ENCODE results near the gene TSGA10IP. TPM values are rescaled to one million over a fixed set of nuclear protein-coding genes. Genes with fewer than 3 reads are reported as not detected.

Gene TSGA10IP
- total and polyA plus RNA-seq, 12 donors, result 0.03 to 0.33 (median 0.28) TPM; not detected in 8

DNA sequence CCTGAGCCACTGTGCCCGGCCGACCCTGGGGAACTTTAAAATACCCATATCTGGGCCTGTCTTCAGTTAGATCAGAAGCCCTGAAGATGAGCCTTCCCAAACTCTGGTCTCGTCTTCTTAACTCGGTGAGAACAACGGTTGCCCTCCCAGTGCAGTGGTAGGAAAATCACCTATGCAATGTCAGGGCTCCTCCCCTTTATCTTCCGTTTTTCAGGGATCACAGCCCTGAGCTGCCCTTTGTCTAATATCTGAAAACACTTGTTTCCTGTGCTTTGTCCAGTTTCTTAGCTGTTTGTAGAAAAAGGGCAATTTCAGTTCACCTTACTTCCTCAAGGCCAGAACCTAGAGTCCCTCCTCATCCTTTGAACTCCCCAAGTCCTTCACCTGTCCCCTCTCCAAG lies 16.6 kb upstream of the TSGA10IP start:
- Histone ChIP-seq H3K9me3 (replicated peaks in 1 of 3) (no peaks in the 10 kb centered on the region), H3K4me1 (replicated peaks in 1 of 2) (no peaks in the 10 kb centered on the region), H3K27ac (no peak overlapping the region), H3K27me3 (no peaks in the 10 kb centered on the region), H3K36me3 (replicated peaks in 1 of 2) (no peaks in the 10 kb centered on the region), H3K4me3 (no peak overlapping the region)
- no peak for DNase-seq
- intact Hi-C loops (cut with DNase I), result no loop called here
- TF ChIP-seq POLR2A (IDR thresholded peaks at IDR 0.05), result no peak
- TF ChIP-seq, protein P1, sequence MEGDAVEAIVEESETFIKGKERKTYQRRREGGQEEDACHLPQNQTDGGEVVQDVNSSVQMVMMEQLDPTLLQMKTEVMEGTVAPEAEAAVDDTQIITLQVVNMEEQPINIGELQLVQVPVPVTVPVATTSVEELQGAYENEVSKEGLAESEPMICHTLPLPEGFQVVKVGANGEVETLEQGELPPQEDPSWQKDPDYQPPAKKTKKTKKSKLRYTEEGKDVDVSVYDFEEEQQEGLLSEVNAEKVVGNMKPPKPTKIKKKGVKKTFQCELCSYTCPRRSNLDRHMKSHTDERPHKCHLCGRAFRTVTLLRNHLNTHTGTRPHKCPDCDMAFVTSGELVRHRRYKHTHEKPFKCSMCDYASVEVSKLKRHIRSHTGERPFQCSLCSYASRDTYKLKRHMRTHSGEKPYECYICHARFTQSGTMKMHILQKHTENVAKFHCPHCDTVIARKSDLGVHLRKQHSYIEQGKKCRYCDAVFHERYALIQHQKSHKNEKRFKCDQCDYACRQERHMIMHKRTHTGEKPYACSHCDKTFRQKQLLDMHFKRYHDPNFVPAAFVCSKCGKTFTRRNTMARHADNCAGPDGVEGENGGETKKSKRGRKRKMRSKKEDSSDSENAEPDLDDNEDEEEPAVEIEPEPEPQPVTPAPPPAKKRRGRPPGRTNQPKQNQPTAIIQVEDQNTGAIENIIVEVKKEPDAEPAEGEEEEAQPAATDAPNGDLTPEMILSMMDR (IDR thresholded peaks at IDR 0.05), result no peak
- WGBS, 4 donors, result 54 to 80% (median 73%) methylated on average over 5 to 6 of the region's 6 CpGs

DNA sequence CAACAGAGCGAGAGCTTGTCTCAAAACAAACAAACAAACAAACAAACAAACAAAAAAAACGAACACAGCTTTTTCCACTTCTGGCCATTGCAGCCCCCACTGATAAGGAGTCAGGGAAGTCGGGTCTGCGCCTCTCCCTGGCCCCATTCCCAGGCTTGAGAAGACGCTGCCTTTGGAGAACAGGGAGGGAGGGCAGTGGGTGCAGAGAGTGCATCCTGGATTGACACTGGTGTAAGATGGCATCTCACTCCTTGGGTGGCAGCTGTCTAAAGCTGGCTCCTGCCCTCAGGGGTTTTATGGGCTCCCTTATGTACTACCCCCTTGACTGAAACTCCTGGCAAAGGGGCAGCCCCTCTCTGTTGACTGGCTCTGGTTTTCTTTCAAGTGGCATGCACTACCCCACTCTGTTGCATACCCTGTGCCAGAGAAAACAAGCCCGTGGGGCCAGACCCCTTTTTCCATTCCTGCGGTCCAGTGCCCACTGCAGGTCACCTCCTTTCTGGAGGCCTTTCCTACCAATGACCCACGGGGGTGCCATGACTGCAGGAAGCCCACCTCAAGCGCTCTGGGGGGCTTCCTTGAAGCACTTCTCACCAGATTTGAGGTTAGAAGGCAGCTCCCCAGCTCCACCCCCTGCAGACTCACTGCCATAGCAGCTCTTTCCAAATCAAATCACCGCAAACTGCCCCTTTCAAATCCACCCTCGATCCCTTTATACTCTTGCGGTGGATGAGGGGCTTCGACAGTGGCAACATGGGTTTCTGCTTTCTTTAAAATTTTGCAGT lies 13.3 kb upstream of the TSGA10IP start:
- no peak overlapping the region for H3K4me3 ChIP-seq
- DNase-seq, result no peak
- no peaks in the 10 kb centered on the region for H3K9me3 ChIP-seq (replicated peaks in 1 of 3)
- no peak overlapping the region for H3K27ac ChIP-seq
- H3K27me3 ChIP-seq, result no peaks in the 10 kb centered on the region
- intact Hi-C loops (cut with DNase I), result no loop called here
- 61 to 67% (median 63%) methylated on average over 13 of the region's 13 CpGs for WGBS, 4 donors
- no peaks in the 10 kb centered on the region for H3K36me3 ChIP-seq (replicated peaks in 1 of 2)
- H3K4me1 ChIP-seq (replicated peaks in 1 of 2), result no peaks in the 10 kb centered on the region
- TF ChIP-seq, protein P1 (IDR thresholded peaks at IDR 0.05), result no peak
- TF ChIP-seq POLR2A (IDR thresholded peaks at IDR 0.05), result no peak

DNA sequence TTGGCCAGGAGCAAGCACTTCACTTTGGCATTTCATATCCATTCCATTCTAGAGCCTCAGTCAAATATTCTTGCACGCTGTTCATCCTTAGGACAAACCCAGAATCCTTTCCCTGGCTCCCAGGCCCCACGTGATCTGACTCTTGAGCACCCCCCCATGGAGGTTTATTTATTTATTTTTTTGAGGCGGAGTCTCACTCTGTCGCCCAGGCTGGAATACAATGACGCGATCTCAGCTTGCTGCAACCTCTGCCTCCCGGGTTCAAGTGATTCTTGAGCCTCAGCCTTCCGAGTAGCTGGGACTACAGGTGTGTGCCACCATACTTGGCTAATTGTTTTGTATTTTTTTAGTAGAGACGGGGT lies 12.7 kb upstream of the TSGA10IP start:
- no peak for TF ChIP-seq POLR2A (IDR thresholded peaks at IDR 0.05)
- Histone ChIP-seq H3K27me3 (no peaks in the 10 kb centered on the region), H3K36me3 (replicated peaks in 1 of 2) (no peaks in the 10 kb centered on the region), H3K4me1 (replicated peaks in 1 of 2) (no peaks in the 10 kb centered on the region), H3K9me3 (replicated peaks in 1 of 3) (no peaks in the 10 kb centered on the region), H3K27ac (no peak overlapping the region), H3K4me3 (no peak overlapping the region)
- intact Hi-C loops (cut with DNase I), result no loop called here
- WGBS, 4 donors, result 37 to 48% (median 43%) methylated on average over 9 of the region's 9 CpGs
- no peak for DNase-seq

DNA sequence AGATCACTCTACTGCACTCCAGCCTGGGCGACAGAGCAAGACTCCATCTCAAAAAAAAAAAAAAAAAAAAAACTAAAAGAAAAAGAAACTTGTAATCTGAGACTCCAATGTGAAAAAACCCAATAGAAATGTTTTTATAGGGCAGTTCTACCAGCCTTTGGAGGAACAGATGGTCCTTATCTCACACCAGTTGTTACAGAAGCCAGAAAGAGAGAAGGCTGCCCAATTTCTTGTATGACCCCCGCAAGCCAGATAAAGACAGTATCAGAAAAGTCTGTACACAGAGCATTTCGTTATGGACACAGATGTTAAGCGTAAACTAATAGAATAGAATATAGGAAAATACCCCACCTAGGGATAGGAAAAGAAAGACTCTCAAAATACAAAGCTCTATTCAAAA lies 11.3 kb upstream of the TSGA10IP start:
- intact Hi-C loops (cut with DNase I), result no loop called here
- DNase-seq, result no peak
- Histone ChIP-seq H3K4me1 (replicated peaks in 1 of 2) (no peaks in the 10 kb centered on the region), H3K9me3 (replicated peaks in 1 of 3) (no peaks in the 10 kb centered on the region), H3K4me3 (no peak overlapping the region), H3K27ac (no peak overlapping the region), H3K27me3 (no peaks in the 10 kb centered on the region), H3K36me3 (replicated peaks in 1 of 2) (no peaks in the 10 kb centered on the region)
- TF ChIP-seq POLR2A (IDR thresholded peaks at IDR 0.05), result no peak
- TF ChIP-seq, protein P1 (IDR thresholded peaks at IDR 0.05), result no peak
- 59 to 67% (median 62%) methylated on average over 4 of the region's 4 CpGs for WGBS, 4 donors

DNA sequence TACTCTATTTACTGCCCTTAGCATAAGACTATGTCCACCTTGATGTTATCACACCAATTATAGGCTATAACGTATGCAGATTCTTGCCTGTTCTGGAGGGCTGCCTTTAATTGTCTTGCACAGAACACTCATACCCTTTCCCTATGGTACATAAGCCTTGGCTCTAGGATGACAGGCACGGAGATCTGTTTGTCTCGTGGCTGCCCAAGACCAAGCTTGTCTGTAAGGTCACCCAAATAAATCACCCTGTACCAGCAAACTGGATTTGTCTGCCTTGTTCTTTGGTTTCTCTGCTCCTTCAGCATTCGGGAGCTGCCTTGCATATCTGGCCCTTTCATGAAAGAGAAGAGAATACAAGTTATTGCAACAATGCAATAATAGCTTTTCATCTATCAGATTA lies 7.5 kb upstream of the TSGA10IP start:
- no peaks in the 10 kb centered on the region for H3K36me3 ChIP-seq (replicated peaks in 1 of 2)
- no peak for TF ChIP-seq POLR2A (IDR thresholded peaks at IDR 0.05)
- TF ChIP-seq, protein P1 (IDR thresholded peaks at IDR 0.05), result no peak
- WGBS, 4 donors, result 25 to 39% (median 31%) methylated on average over 4 of the region's 4 CpGs
- no peak overlapping the region for H3K27ac ChIP-seq
- intact Hi-C loops (cut with DNase I), result no loop called here
- H3K27me3 ChIP-seq, result no peaks in the 10 kb centered on the region
- H3K4me1 ChIP-seq (replicated peaks in 1 of 2), result no peaks in the 10 kb centered on the region
- no peak for DNase-seq
- no peak overlapping the region for H3K4me3 ChIP-seq
- no peaks in the 10 kb centered on the region for H3K9me3 ChIP-seq (replicated peaks in 1 of 3)
